C4-2B (cell line): ENCODE results near the gene TNIP1.
A peak's percentile ranks its signal among the peaks of the same experiment; 100 is the strongest.

Source experiments
- CTCF ChIP-seq: fragments of 450-650 bp; conservative IDR thresholded peaks from 2 replicates; pipeline ENCODE4 v1.5.1; 2017; ENCODE audit warnings: mild to moderate bottlenecking
- ZFX ChIP-seq: fragments of 450-650 bp; IDR thresholded peaks from 2 replicates; pipeline ENCODE4 v1.6.1; 2017

- TF ChIP-seq CTCF = no peak
- peak; percentile 92 for TF ChIP-seq ZFX
These were observed at the start of gene TNIP1 for GRCh38 chr5:151080613-151081430.
